Activated T-cell treated with anti-CD3 and anti-CD28 coated beads, Interleukin-2, amount 50 U/mL, for 4 hours (primary cell): ENCODE results near the gene CXCR3. TPM values are rescaled to one million over a fixed set of nuclear protein-coding genes. Genes with fewer than 3 reads are reported as not detected.
A peak's percentile ranks its signal among the peaks of the same experiment; 100 is the strongest.
"Not testable (repeated sequence)": the region's sequence is repeated elsewhere in the genome, so short reads cannot be mapped to it uniquely, and the experiment has no call there.

Experiments used
- ATAC-seq, 2 donors: fragments of 200-7000 bp; cut with Tn5 transposase; one replicate each; pipeline ENCODE4 v1.10.0; 2021
- DNase-seq: peaks from one replicate; pipeline ENCODE4 v3.0.0-alpha.2; 2020
- H3K27me3 Mint-ChIP-seq: one replicate; pipeline ENCODE4 v1.8.0; 2021; ENCODE audit warnings: low read depth, mixed read lengths
- H3K36me3 Mint-ChIP-seq: one replicate; pipeline ENCODE4 v1.8.0; 2022; ENCODE audit warnings: mixed read lengths; ENCODE audit not compliant: insufficient read depth
- H3K4me1 Mint-ChIP-seq: one replicate; pipeline ENCODE4 v1.8.0; 2021; ENCODE audit warnings: low read depth, mixed read lengths
- H3K4me3 Mint-ChIP-seq: one replicate; pipeline ENCODE4 v1.8.0; 2021; ENCODE audit warnings: mild to moderate bottlenecking, moderate library complexity, mixed read lengths
- H3K9me3 Mint-ChIP-seq: one replicate; pipeline ENCODE4 v1.8.0; 2021; ENCODE audit warnings: mixed read lengths
- total RNA-seq, 3 donors: library from RNA; stranded (reverse); gene quantifications; one replicate each; pipeline ENCODE4 v1.2.1, GENCODE V29; 2021

Gene CXCR3
- total RNA-seq, 3 donors from 2014 or later, result 44.9 to 64.7 (median 53.1) TPM

GRCh38 chrX:71625471-71625870, 7.2 kb upstream of the CXCR3 start:
- H3K4me1 Mint-ChIP-seq, result peaks cover 44% of the 10 kb centered on the region
- DNase-seq, result no peak
- H3K4me3 Mint-ChIP-seq, result no peak overlapping the region

GRCh38 chrX:71623714-71624113, 5.4 kb upstream of the CXCR3 start:
- Mint-ChIP-seq H3K36me3 (no peaks in the 10 kb centered on the region), H3K9me3 (no peaks in the 10 kb centered on the region), H3K4me1 (peaks cover 55% of the 10 kb centered on the region), H3K27me3 (no peaks in the 10 kb centered on the region), H3K4me3 (peak overlapping the region; percentile 19)
- DNase-seq (no peak), ATAC-seq (no peak)

More at GRCh38 chrX:71625471-71625870, 7.2 kb upstream of the CXCR3 start:
- no peaks in the 10 kb centered on the region for H3K9me3 Mint-ChIP-seq
- no peak for ATAC-seq
- H3K36me3 Mint-ChIP-seq, result no peaks in the 10 kb centered on the region
- H3K27me3 Mint-ChIP-seq, result no peaks in the 10 kb centered on the region

- DNase-seq (peak; percentile 43), ATAC-seq (peak; percentile 56 to 61)
- Mint-ChIP-seq H3K36me3 (no peaks in the 10 kb centered on the region), H3K4me3 (peak overlapping the region; percentile 51), H3K4me1 (peaks cover 64% of the 10 kb centered on the region), H3K27me3 (no peaks in the 10 kb centered on the region), H3K9me3 (no peaks in the 10 kb centered on the region)
Measured at GRCh38 chrX:71622576-71623450, 4.5 kb upstream of the CXCR3 start.

DNA sequence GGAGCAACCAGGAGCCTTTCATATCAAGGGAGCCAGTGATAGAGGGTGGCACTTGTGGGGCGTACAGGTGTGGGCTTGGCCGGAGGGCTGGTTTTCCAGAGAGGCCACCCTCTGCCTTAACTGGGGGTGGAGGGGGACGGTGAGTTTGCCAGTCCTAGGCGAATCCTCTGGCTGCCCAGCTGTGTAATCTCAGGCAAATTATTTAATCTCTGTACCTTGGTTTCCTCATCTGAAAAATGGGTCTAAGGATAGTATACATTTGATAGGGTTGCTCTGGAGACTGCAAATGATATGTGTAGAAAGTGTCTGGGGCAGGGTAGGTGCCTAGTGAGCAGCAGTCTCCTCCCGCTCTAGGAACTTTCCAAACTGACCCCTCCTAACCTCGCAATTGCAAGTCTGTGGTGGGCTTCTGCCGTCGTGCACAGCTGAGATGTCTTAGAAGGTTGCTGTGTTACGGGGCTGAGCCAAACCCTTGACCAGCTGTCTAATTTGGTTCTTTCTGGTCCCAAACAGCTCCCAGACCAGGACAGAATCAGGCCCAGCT, 3.8 kb upstream of the CXCR3 start:
- no peak for DNase-seq
- H3K36me3 Mint-ChIP-seq, result no peaks in the 10 kb centered on the region
- H3K9me3 Mint-ChIP-seq, result no peaks in the 10 kb centered on the region
- no peak overlapping the region for H3K4me3 Mint-ChIP-seq
- no peak for ATAC-seq
- no peaks in the 10 kb centered on the region for H3K27me3 Mint-ChIP-seq
- peaks cover 69% of the 10 kb centered on the region for H3K4me1 Mint-ChIP-seq

DNA sequence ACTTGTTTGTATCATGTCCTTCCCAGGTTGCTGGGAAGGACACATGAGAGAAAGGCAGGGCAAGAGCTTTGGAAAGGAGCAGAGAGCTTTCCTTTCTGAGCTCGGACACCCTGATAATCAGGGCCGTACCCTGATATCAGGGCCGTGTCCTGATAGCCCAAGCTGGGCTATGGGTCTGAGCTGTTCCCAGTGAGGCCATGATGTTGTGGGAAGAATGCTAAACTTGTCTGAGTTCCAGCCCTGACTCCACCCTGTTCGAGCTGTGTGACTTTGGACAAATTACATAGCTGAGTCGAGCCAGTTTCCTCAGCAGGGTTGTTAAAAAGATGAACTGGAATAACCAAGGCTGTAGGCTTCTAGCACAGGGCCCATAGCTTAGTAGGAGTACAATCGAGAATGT, 3.3 kb upstream of the CXCR3 start:
- H3K4me1 Mint-ChIP-seq, result peaks cover 73% of the 10 kb centered on the region
- no peaks in the 10 kb centered on the region for H3K27me3 Mint-ChIP-seq
- H3K9me3 Mint-ChIP-seq, result no peaks in the 10 kb centered on the region
- no peak overlapping the region for H3K4me3 Mint-ChIP-seq
- DNase-seq (no peak), ATAC-seq (no peak)
- peaks cover 1% of the 10 kb centered on the region for H3K36me3 Mint-ChIP-seq

DNA sequence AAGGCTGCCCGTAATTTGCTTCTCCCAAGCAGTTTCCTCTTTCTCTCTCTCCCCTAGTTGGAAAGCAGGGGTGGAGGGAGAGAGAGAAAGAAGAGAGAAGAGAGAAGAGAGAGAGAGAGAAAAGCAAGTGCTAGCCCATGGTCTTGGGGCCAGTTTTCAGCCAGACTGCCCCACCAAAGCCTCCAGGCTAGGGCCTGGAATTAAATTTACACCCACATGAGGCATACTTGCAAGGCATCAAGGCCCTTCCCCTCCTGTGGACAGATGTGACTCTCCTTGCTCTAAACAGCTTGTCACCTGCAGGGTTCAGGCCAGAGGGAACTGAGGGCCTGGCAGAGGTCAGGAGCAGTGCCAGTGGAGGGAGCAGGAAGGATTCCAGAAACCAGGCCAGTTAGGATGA, 1.7 kb upstream of the CXCR3 start:
- Mint-ChIP-seq H3K4me3 (no peak overlapping the region), H3K36me3 (peaks cover 13% of the 10 kb centered on the region), H3K9me3 (no peaks in the 10 kb centered on the region), H3K4me1 (peaks cover 82% of the 10 kb centered on the region), H3K27me3 (no peaks in the 10 kb centered on the region)
- ATAC-seq (no peak), DNase-seq (no peak)

DNA sequence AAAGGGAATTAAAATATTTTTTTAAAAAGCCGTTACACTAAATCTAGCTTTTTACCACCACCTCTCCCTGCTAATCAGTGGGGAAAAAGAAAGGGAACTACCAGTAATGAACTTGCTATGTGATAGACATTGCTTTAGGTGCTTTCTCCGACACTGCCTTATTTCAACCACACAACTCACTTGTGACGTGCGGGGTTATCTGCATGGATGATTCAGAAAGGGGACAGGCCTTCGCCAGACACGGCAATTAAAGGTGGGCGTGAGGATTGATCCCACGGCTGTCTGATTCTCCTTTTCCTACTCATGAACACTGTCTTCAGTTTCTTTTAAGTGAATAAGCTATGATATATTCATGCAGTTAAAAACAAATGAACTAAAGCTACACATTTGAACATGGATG, 882 bp upstream of the CXCR3 start:
- Mint-ChIP-seq H3K36me3 (peaks cover 18% of the 10 kb centered on the region), H3K9me3 (no peaks in the 10 kb centered on the region), H3K4me1 (peaks cover 84% of the 10 kb centered on the region), H3K27me3 (no peaks in the 10 kb centered on the region), H3K4me3 (peak overlapping the region; percentile 84)
- ATAC-seq, result peak; percentile 59 to 60
- DNase-seq, result peak; percentile 64

- Mint-ChIP-seq H3K9me3 (no peaks in the 10 kb centered on the region), H3K27me3 (no peaks in the 10 kb centered on the region), H3K4me1 (peaks cover 82% of the 10 kb centered on the region), H3K4me3 (peak overlapping the region; percentile 84), H3K36me3 (peaks cover 18% of the 10 kb centered on the region)
- DNase-seq, result no peak
- ATAC-seq, result no peak
Measured at GRCh38 chrX:71618787-71619186, 476 bp upstream of the CXCR3 start.

- peaks cover 73% of the 10 kb centered on the region for H3K4me1 Mint-ChIP-seq
- H3K9me3 Mint-ChIP-seq, result no peaks in the 10 kb centered on the region
- no peaks in the 10 kb centered on the region for H3K27me3 Mint-ChIP-seq
- ATAC-seq (no peak), DNase-seq (no peak)
- peak overlapping the region; percentile 84 for H3K4me3 Mint-ChIP-seq
- peaks cover 28% of the 10 kb centered on the region for H3K36me3 Mint-ChIP-seq
Measured at GRCh38 chrX:71617742-71618141, 569 bp downstream of the CXCR3 start.

- DNase-seq, result no peak
- peak overlapping the region; percentile 84 for H3K4me3 Mint-ChIP-seq
- ATAC-seq, result no peak
- H3K36me3 Mint-ChIP-seq, result peaks cover 30% of the 10 kb centered on the region
- H3K9me3 Mint-ChIP-seq, result no peaks in the 10 kb centered on the region
- H3K27me3 Mint-ChIP-seq, result no peaks in the 10 kb centered on the region
- peaks cover 65% of the 10 kb centered on the region for H3K4me1 Mint-ChIP-seq
Measured at GRCh38 chrX:71616672-71617529, 1.4 kb downstream of the CXCR3 start.

- no peaks in the 10 kb centered on the region for H3K9me3 Mint-ChIP-seq
- peaks cover 58% of the 10 kb centered on the region for H3K4me1 Mint-ChIP-seq
- DNase-seq, result no peak
- peaks cover 39% of the 10 kb centered on the region for H3K36me3 Mint-ChIP-seq
- no peaks in the 10 kb centered on the region for H3K27me3 Mint-ChIP-seq
- H3K4me3 Mint-ChIP-seq, result peak overlapping the region; percentile 84
- peak; percentile 9 to 23 for ATAC-seq
Measured at GRCh38 chrX:71615954-71616353, 2.4 kb downstream of the CXCR3 start.

DNA sequence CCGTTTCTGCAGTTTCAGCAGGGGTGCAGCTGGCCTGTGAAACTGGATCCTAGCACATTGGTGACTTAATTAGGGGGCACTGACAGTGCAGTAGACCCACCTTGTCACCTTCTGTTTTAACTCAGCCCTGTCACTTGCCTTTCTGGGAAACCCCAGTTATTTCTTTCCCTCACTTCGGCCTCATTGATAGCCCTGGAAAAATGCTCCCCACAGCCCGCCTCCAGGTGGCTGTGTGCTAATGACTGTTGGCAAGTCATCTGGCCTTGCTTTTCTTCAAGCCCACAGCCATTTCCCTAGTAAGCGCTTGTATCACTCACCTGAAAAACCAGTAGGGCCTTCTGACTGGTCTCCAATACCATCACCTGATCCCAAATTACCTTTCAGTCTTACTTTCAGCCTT, 3.3 kb downstream of the CXCR3 start:
- H3K4me1 Mint-ChIP-seq, result peaks cover 50% of the 10 kb centered on the region

GRCh38 chrX:71612256-71612655, 6.1 kb downstream of the CXCR3 start:
- no peak for DNase-seq
- ATAC-seq, result no peak
- Mint-ChIP-seq H3K27me3 (no peaks in the 10 kb centered on the region), H3K9me3 (no peaks in the 10 kb centered on the region), H3K4me3 (no peak overlapping the region), H3K36me3 (peaks cover 59% of the 10 kb centered on the region), H3K4me1 (peaks cover 47% of the 10 kb centered on the region)

More for the DNA sequence above, 3.3 kb downstream of the CXCR3 start:
- no peaks in the 10 kb centered on the region for H3K9me3 Mint-ChIP-seq
- DNase-seq (no peak), ATAC-seq (no peak)
- peaks cover 42% of the 10 kb centered on the region for H3K36me3 Mint-ChIP-seq
- H3K4me3 Mint-ChIP-seq, result peak overlapping the region; percentile 84
- no peaks in the 10 kb centered on the region for H3K27me3 Mint-ChIP-seq

- not testable (repeated sequence) for ATAC-seq, H3K27me3 Mint-ChIP-seq, H3K9me3 Mint-ChIP-seq, H3K4me3 Mint-ChIP-seq, DNase-seq
- H3K4me1 Mint-ChIP-seq, result peaks cover 48% of the 10 kb centered on the region
- peaks cover 60% of the 10 kb centered on the region for H3K36me3 Mint-ChIP-seq
Measured at GRCh38 chrX:71611736-71612135, 6.6 kb downstream of the CXCR3 start.
